HepG2 (cell line): ENCODE results near the gene MYO15A. TPM values are rescaled to one million over a fixed set of nuclear protein-coding genes. Genes with fewer than 3 reads are reported as not detected.

Experiments
- AGO2 ChIP-seq: fragments of 200-400 bp; formaldehyde crosslinking; optimal IDR thresholded peaks from 2 replicates; pipeline ENCODE3; 2017; ENCODE audit warnings: mild to moderate bottlenecking, low read depth, low read length, moderate library complexity
- BRD4 ChIP-seq: sonication (generic); formaldehyde crosslinking; IDR thresholded peaks from 2 replicates; pipeline ENCODE4 v1.4.0; 2020; ENCODE audit warnings: missing genetic modification reagents
- CHD2 ChIP-seq: IDR thresholded peaks from 2 replicates; pipeline ENCODE4 v1.6.1; 2011; ENCODE audit warnings: low read depth, low read length, improper control_type of control experiment
- IRF9 ChIP-seq: sonication (generic); formaldehyde crosslinking; IDR thresholded peaks from 2 replicates; pipeline ENCODE4 v1.8.0; 2022; ENCODE audit warnings: missing genetic modification reagents, mild to moderate bottlenecking, borderline replicate concordance
- KDM4B ChIP-seq: sonication (generic); formaldehyde crosslinking; IDR thresholded peaks from 2 replicates; pipeline ENCODE4 v1.4.0; 2020; ENCODE audit warnings: missing genetic modification reagents
- KDM5A ChIP-seq: fragments of 200-600 bp; sonication (generic); IDR thresholded peaks from 2 replicates; pipeline ENCODE4 v1.7.0; 2018; ENCODE audit warnings: antibody characterized with exemption, mild to moderate bottlenecking, low read length, borderline replicate concordance
- RFX5 ChIP-seq: IDR thresholded peaks from 2 replicates; pipeline ENCODE4 v1.6.1; 2011; ENCODE audit warnings: low read depth, low read length, improper control_type of control experiment
- SIX4 ChIP-seq: sonication (generic); formaldehyde crosslinking; IDR thresholded peaks from 2 replicates; pipeline ENCODE4 v1.4.0; 2020; ENCODE audit warnings: missing genetic modification reagents
- SMYD3 ChIP-seq: sonication (generic); formaldehyde crosslinking; IDR thresholded peaks from 2 replicates; pipeline ENCODE4 v1.8.1; 2023; ENCODE audit warnings: mild to moderate bottlenecking, missing genetic modification reagents
- SRY ChIP-seq: sonication (generic); formaldehyde crosslinking; IDR thresholded peaks from 2 replicates; pipeline ENCODE4 v1.8.0; 2022; ENCODE audit warnings: mild to moderate bottlenecking, missing genetic modification reagents
- ZNF160 ChIP-seq: sonication (generic); formaldehyde crosslinking; IDR thresholded peaks from 2 replicates; pipeline ENCODE4 v1.8.0; 2022; ENCODE audit warnings: mild to moderate bottlenecking, inconsistent platforms, missing genetic modification reagents
- ZNF224 ChIP-seq: sonication (generic); formaldehyde crosslinking; IDR thresholded peaks from 2 replicates; pipeline ENCODE4 v1.5.0; 2020; ENCODE audit warnings: mild to moderate bottlenecking, missing genetic modification reagents
- ZNF329 ChIP-seq: sonication (generic); formaldehyde crosslinking; IDR thresholded peaks from 2 replicates; pipeline ENCODE4 v1.9.0; 2021; ENCODE audit warnings: low read depth, mild to moderate bottlenecking, missing genetic modification reagents
- ZNF510 ChIP-seq: sonication (generic); formaldehyde crosslinking; IDR thresholded peaks from 2 replicates; pipeline ENCODE4 v1.4.0; 2020; ENCODE audit warnings: low read depth, mild to moderate bottlenecking, missing genetic modification reagents
- ZNF574 ChIP-seq: sonication (generic); formaldehyde crosslinking; IDR thresholded peaks from 2 replicates; pipeline ENCODE4 v1.4.0; 2020; ENCODE audit warnings: missing genetic modification reagents
- ZNF597 ChIP-seq: sonication (generic); formaldehyde crosslinking; IDR thresholded peaks from 2 replicates; pipeline ENCODE4 v1.5.0; 2020; ENCODE audit warnings: missing genetic modification reagents
- ZNF883 ChIP-seq: sonication (generic); formaldehyde crosslinking; IDR thresholded peaks from 2 replicates; pipeline ENCODE4 v1.5.1; 2020; ENCODE audit warnings: mild to moderate bottlenecking, missing genetic modification reagents; ENCODE audit errors: not compliant biosample characterization
- polyA plus RNA-seq, 8 experiments: library from polyadenylated mRNA; depleted of rRNA in 3 of 8; stranded (reverse) in 7 of 8; unstranded in 1 of 8; fragments of >200 nt; fragmentation: Illumina TruSeq in 4 of 8; extraction: Trizol in 4 of 8; gene quantifications; 2 replicates each; pipeline versions ENCODE4 v1.2.1 to v1.2.3, GENCODE V29; 2011 to 2016; ENCODE audit warnings: low read depth in 4 of 8, missing spikeins in 1 of 8, mixed read lengths in 1 of 8; ENCODE audit not compliant: insufficient read depth in 1 of 8
- total RNA-seq, 5 experiments: library from RNA; depleted of rRNA; stranded (reverse); fragments of >200 nt; fragmentation: Illumina TruSeq; extraction: Trizol; gene quantifications; 2 replicates each; pipeline ENCODE4 v1.2.3, GENCODE V29; 2016; ENCODE audit warnings: low read depth in 1 of 5
- TF ChIP-seq, protein P1 (sequence below): sonication (generic); formaldehyde crosslinking; IDR thresholded peaks from 2 replicates; pipeline ENCODE4 v1.8.1; 2023; ENCODE audit warnings: mild to moderate bottlenecking, moderate library complexity, missing genetic modification reagents
- TF ChIP-seq, protein P2 (sequence below): sonication (generic); formaldehyde crosslinking; IDR thresholded peaks from 2 replicates; pipeline ENCODE4 v1.4.0; 2020; ENCODE audit warnings: mild to moderate bottlenecking, missing genetic modification reagents

MYO15A gene
- total and polyA plus RNA-seq, 2 of the 13 experiments (the other 11 are each of a cell fraction or from before 2014, with no cell fraction given): 0.07 to 0.20 TPM

GRCh38 chr17:18182978-18183333 lies 74.4 kb downstream of the MYO15A start (continued):
- TF ChIP-seq ZNF574: 0 out of 2 replicates have a peak, but pooled peaks have one; percentile 16
- peak; percentile 68; the same call in 1 of the 2 replicates for TF ChIP-seq SRY
- TF ChIP-seq ZNF329 (CRISPR knock-in tag): peak; percentile 55; the same call in 1 of the 2 replicates
- TF ChIP-seq KDM5A: peak; percentile 87; the same call in 1 of the 2 replicates
- TF ChIP-seq RFX5: no peak
- 0 out of 2 replicates have a peak, but pooled peaks have one; percentile 16 for TF ChIP-seq SIX4 (CRISPR knock-in tag)
- TF ChIP-seq AGO2: peak; percentile 53
- 0 out of 2 replicates have a peak, but pooled peaks have one; percentile 47 for TF ChIP-seq ZNF160 (CRISPR knock-in tag)
- TF ChIP-seq ZNF597 (CRISPR knock-in tag): no peak
- TF ChIP-seq ZNF510 (CRISPR knock-in tag): peak; percentile 82; the same call in 1 of the 2 replicates
- peak; percentile 55; the same call in 1 of the 2 replicates for TF ChIP-seq KDM4B (CRISPR knock-in tag)
- TF ChIP-seq IRF9 (CRISPR knock-in tag): 0 out of 2 replicates have a peak, but pooled peaks have one; percentile 10
- TF ChIP-seq, protein P1, sequence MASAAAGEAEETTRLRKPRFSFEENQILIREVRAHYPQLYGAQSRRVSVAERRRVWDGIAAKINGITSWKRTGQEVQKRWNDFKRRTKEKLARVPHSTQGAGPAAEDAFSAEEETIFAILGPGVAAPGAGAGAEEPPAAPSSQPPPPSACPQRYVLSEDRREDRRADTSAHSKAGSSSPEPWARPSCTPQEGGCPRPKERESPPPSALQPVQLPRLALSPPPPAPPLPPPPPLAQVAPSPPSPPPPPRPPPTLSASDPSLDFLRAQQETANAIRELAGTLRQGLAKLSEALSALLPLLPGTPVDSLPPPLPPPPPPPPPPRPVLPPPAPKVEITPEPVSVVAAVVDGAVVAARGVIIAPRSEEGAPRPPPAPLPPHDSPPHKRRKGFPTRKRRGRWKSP (CRISPR knock-in tag): 0 out of 2 replicates have a peak, but pooled peaks have one; percentile 3
- no peak; the same call in 1 of the 2 replicates for TF ChIP-seq SMYD3 (CRISPR knock-in tag)
- no peak for TF ChIP-seq BRD4 (CRISPR knock-in tag)
- TF ChIP-seq CHD2: no peak
- peak; percentile 95; the same call in 1 of the 2 replicates for TF ChIP-seq ZNF224
- TF ChIP-seq, protein P2, sequence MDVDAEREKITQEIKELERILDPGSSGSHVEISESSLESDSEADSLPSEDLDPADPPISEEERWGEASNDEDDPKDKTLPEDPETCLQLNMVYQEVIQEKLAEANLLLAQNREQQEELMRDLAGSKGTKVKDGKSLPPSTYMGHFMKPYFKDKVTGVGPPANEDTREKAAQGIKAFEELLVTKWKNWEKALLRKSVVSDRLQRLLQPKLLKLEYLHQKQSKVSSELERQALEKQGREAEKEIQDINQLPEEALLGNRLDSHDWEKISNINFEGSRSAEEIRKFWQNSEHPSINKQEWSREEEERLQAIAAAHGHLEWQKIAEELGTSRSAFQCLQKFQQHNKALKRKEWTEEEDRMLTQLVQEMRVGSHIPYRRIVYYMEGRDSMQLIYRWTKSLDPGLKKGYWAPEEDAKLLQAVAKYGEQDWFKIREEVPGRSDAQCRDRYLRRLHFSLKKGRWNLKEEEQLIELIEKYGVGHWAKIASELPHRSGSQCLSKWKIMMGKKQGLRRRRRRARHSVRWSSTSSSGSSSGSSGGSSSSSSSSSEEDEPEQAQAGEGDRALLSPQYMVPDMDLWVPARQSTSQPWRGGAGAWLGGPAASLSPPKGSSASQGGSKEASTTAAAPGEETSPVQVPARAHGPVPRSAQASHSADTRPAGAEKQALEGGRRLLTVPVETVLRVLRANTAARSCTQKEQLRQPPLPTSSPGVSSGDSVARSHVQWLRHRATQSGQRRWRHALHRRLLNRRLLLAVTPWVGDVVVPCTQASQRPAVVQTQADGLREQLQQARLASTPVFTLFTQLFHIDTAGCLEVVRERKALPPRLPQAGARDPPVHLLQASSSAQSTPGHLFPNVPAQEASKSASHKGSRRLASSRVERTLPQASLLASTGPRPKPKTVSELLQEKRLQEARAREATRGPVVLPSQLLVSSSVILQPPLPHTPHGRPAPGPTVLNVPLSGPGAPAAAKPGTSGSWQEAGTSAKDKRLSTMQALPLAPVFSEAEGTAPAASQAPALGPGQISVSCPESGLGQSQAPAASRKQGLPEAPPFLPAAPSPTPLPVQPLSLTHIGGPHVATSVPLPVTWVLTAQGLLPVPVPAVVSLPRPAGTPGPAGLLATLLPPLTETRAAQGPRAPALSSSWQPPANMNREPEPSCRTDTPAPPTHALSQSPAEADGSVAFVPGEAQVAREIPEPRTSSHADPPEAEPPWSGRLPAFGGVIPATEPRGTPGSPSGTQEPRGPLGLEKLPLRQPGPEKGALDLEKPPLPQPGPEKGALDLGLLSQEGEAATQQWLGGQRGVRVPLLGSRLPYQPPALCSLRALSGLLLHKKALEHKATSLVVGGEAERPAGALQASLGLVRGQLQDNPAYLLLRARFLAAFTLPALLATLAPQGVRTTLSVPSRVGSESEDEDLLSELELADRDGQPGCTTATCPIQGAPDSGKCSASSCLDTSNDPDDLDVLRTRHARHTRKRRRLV (CRISPR knock-in tag): peak; percentile 98
- no peak for TF ChIP-seq ZNF883
